ENCODE results near the gene COQ7.

COQ7 gene

DNA sequence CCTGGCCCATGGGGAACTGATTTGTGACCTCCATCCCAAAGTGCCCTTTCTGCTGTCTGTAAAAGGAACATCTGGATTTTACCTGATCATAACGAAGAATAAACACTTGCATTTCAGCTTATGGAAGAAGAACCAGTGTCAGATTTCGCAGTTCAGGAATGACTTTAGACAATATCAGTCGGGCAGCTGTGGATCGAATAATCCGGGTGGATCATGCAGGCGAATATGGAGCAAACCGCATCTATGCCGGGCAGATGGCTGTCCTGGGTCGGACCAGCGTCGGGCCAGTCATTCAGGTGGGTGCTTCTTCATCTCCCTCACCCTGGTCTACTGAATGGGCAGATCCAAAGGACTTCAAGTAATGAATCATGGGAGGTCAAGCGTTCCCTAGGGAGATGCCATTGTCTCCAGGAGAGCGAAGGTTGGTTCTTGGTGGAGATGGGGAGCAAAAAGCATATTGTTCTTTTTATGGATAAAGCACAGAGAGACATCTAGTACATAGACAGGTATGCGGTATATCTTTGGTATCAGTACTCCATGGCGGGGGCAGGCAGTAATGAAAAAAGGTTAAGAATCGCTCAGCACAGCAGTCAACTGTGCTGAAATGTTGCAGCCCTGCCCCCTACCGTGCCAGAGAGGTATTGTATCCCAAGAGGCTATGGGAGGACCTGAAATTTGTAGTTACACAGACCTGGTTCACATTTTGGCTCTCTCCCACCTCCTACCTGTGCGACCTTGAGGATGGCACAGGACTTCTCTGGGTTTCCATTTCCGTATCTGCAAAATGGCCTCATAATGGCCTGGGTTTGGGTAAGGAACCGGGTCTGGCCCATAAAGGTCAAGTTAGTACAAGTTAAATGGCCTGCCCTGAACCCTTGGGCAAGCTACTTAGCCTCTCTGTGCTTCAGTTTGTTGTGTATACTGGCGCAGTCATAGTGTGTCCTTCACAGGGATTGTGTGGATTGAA is 4.7 kb downstream of the COQ7 start:
- CTCF ChIA-PET, result interaction anchor here (0.8 to 1.8 kb wide), 6 partner anchors 12 to 99 kb away, joined by 3 to 10 read pairs (median 3); no protein-coding TSS in a partner anchor
- Histone ChIP-seq H3K27ac (ENCODE audit: insufficient read depth in 1 of 2, low read depth in 1 of 2, low read length in 2 of 2, poor library complexity in 1 of 2, severe bottlenecking in 2 of 2) (no peak overlapping the region), H3K27me3 (replicated peaks in 2 of 5; ENCODE audit: control insufficient read depth in 4 of 5, insufficient read depth in 5 of 5, low read length in 4 of 5) (no peaks in the 10 kb centered on the region), H3K4me1 (ENCODE audit: control extremely low read depth in 1 of 4, control insufficient read depth in 4 of 4, insufficient read depth in 4 of 4, low read length in 3 of 4) (peaks cover 0 to 12% (median 9%) of the 10 kb centered on the region in 4 experiments), H3K9me3 (ENCODE audit: control extremely low read depth in 1 of 5, control insufficient read depth in 4 of 5, insufficient read depth in 2 of 5, low read depth in 1 of 5, low read length in 4 of 5) (no peaks in the 10 kb centered on the region), H3K4me3 (ENCODE audit: control insufficient read depth in 1 of 7, extremely low read depth in 1 of 7, insufficient read depth in 4 of 7, low read depth in 2 of 7, low read length in 6 of 7) (no peak overlapping the region), H3K36me3 (ENCODE audit: control insufficient read depth in 4 of 4, insufficient read depth in 4 of 4, low read length in 3 of 4) (peaks cover 6 to 27% (median 12%) of the 10 kb centered on the region in 4 experiments)
- peak; percentile 45 to 74 (median 69) for DNase-seq
- WGBS (ENCODE audit: insufficient coverage), result 83% methylated on average over 20 of the region's 21 CpGs
- POLR2A ChIA-PET, result no interaction called here

DNA sequence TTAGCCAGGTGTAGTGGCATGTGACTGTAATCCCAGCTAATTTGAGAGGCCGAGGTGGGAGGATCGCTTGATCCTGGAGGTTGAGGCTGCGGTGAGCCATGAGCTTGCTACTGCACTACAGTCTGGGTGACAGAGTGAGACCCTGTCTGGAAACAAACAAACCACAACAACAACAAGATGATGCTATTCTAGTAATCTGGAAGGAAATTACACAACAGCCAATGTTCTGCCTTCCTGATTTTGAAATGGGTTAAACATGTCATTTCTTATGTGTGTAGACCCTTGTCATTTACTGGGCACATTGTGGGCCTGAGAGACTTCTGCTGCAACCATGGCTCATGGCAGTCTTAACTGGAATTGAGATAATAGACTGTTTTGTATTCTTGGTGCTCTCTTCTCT is 5.9 kb downstream of the COQ7 start:
- POLR2A ChIA-PET, result no interaction called here
- Histone ChIP-seq H3K4me3 (ENCODE audit: control insufficient read depth in 1 of 7, extremely low read depth in 1 of 7, insufficient read depth in 4 of 7, low read depth in 2 of 7, low read length in 6 of 7) (no peak overlapping the region), H3K36me3 (ENCODE audit: control insufficient read depth in 4 of 4, insufficient read depth in 4 of 4, low read length in 3 of 4) (peaks cover 6 to 34% (median 18%) of the 10 kb centered on the region in 4 experiments), H3K4me1 (ENCODE audit: control extremely low read depth in 1 of 4, control insufficient read depth in 4 of 4, insufficient read depth in 4 of 4, low read length in 3 of 4) (peaks cover 0 to 8% (median 4%) of the 10 kb centered on the region in 4 experiments), H3K27ac (ENCODE audit: insufficient read depth in 1 of 2, low read depth in 1 of 2, low read length in 2 of 2, poor library complexity in 1 of 2, severe bottlenecking in 2 of 2) (no peak overlapping the region), H3K9me3 (ENCODE audit: control extremely low read depth in 1 of 5, control insufficient read depth in 4 of 5, insufficient read depth in 2 of 5, low read depth in 1 of 5, low read length in 4 of 5) (no peaks in the 10 kb centered on the region), H3K27me3 (replicated peaks in 2 of 5; ENCODE audit: control insufficient read depth in 4 of 5, insufficient read depth in 5 of 5, low read length in 4 of 5) (no peaks in the 10 kb centered on the region)
- CTCF ChIA-PET, result interaction anchor here (0.8 to 1.5 kb wide), 7 partner anchors 11 to 100 kb away, joined by 3 to 6 read pairs (median 3); no protein-coding TSS in a partner anchor
- WGBS (ENCODE audit: insufficient coverage), result no CpG with 5 or more reads among the region's 3 CpGs
- DNase-seq, result no peak

DNA sequence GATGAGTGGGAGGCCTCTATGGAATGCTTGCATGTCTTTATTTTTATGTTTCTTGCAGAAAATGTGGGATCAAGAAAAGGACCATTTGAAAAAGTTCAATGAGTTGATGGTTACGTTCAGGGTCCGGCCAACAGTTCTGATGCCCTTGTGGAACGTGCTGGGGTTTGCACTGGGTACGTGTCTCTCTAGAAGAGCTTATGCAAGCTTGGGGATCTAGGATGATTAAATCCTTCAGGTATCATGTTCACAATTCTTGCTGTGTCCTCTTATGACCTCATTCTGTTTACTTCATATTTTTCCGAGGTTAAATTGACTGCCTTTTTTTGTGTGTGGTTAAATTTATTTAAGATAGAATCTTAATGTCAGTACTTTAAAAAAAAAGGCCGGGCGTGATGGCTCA is 6.4 kb downstream of the COQ7 start:
- 80% methylated on average over 7 of the region's 7 CpGs for WGBS (ENCODE audit: insufficient coverage)
- CTCF ChIA-PET, result interaction anchor here (1.4 kb wide), 3 partner anchors 11 to 21 kb away, joined by 3 to 5 read pairs (median 5); no protein-coding TSS in a partner anchor
- Histone ChIP-seq H3K27ac (ENCODE audit: insufficient read depth in 1 of 2, low read depth in 1 of 2, low read length in 2 of 2, poor library complexity in 1 of 2, severe bottlenecking in 2 of 2) (no peak overlapping the region), H3K9me3 (ENCODE audit: control extremely low read depth in 1 of 5, control insufficient read depth in 4 of 5, insufficient read depth in 2 of 5, low read depth in 1 of 5, low read length in 4 of 5) (no peaks in the 10 kb centered on the region), H3K4me1 (ENCODE audit: control extremely low read depth in 1 of 4, control insufficient read depth in 4 of 4, insufficient read depth in 4 of 4, low read length in 3 of 4) (peaks cover 0 to 3% (median 0%) of the 10 kb centered on the region in 4 experiments), H3K36me3 (ENCODE audit: control insufficient read depth in 4 of 4, insufficient read depth in 4 of 4, low read length in 3 of 4) (peaks cover 9 to 40% (median 18%) of the 10 kb centered on the region in 4 experiments), H3K4me3 (ENCODE audit: control insufficient read depth in 1 of 7, extremely low read depth in 1 of 7, insufficient read depth in 4 of 7, low read depth in 2 of 7, low read length in 6 of 7) (no peak overlapping the region), H3K27me3 (replicated peaks in 2 of 5; ENCODE audit: control insufficient read depth in 4 of 5, insufficient read depth in 5 of 5, low read length in 4 of 5) (no peaks in the 10 kb centered on the region)
- no peak for DNase-seq
- POLR2A ChIA-PET, result no interaction called here

DNA sequence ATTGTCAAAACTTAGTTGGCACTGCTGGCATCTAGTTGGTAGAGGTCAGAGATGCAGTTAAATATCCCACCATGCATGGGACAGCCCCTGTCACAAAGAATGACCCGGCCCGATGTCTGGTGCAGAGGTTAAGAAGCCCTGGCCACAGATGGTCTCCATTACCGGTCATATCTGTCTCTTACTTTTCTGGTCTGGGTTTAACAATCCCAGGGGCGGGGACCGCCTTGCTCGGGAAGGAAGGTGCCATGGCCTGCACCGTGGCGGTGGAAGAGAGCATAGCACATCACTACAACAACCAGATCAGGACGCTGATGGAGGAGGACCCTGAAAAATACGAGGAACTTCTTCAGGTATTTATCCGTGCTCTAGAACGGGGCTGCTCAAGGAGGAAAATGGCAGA is 8.1 kb downstream of the COQ7 start:
- Histone ChIP-seq H3K27me3 (replicated peaks in 2 of 5; ENCODE audit: control insufficient read depth in 4 of 5, insufficient read depth in 5 of 5, low read length in 4 of 5) (no peaks in the 10 kb centered on the region), H3K4me3 (ENCODE audit: control insufficient read depth in 1 of 7, extremely low read depth in 1 of 7, insufficient read depth in 4 of 7, low read depth in 2 of 7, low read length in 6 of 7) (no peak overlapping the region), H3K27ac (ENCODE audit: insufficient read depth in 1 of 2, low read depth in 1 of 2, low read length in 2 of 2, poor library complexity in 1 of 2, severe bottlenecking in 2 of 2) (no peak overlapping the region), H3K9me3 (ENCODE audit: control extremely low read depth in 1 of 5, control insufficient read depth in 4 of 5, insufficient read depth in 2 of 5, low read depth in 1 of 5, low read length in 4 of 5) (no peaks in the 10 kb centered on the region), H3K4me1 (ENCODE audit: control extremely low read depth in 1 of 4, control insufficient read depth in 4 of 4, insufficient read depth in 4 of 4, low read length in 3 of 4) (no peaks in the 10 kb centered on the region), H3K36me3 (ENCODE audit: control insufficient read depth in 4 of 4, insufficient read depth in 4 of 4, low read length in 3 of 4) (peaks cover 14 to 48% (median 21%) of the 10 kb centered on the region in 4 experiments)
- no peak for DNase-seq
- ChIA-PET CTCF (no interaction called here), POLR2A (no interaction called here)
- 100% methylated on average over 9 of the region's 12 CpGs for WGBS (ENCODE audit: insufficient coverage)

DNA sequence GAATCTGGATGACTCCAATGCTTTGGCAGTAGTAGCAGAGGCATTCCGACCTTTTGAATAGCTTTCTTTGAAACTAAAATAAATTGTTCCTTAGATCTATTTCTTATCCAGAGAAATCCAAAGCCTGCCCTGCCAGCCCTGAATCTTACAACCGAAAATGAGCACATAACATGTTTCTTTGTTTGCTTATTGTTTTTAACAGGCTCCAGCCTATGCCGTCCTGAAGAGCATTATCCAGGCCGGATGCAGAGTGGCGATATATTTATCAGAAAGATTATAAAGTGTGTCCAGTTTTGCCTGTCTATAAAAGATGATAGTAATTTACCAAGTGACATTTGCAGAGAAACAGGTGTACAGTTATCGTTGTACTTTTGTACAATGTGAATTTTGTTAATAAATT is 10.5 kb downstream of the COQ7 start:
- no peaks in the 10 kb centered on the region for H3K4me1 ChIP-seq (ENCODE audit: control extremely low read depth in 1 of 4, control insufficient read depth in 4 of 4, insufficient read depth in 4 of 4, low read length in 3 of 4)
- H3K27me3 ChIP-seq (replicated peaks in 2 of 5; ENCODE audit: control insufficient read depth in 4 of 5, insufficient read depth in 5 of 5, low read length in 4 of 5), result no peaks in the 10 kb centered on the region
- peaks cover 0 to 1% (median 0%) of the 10 kb centered on the region in 5 experiments for H3K9me3 ChIP-seq (ENCODE audit: control extremely low read depth in 1 of 5, control insufficient read depth in 4 of 5, insufficient read depth in 2 of 5, low read depth in 1 of 5, low read length in 4 of 5)
- H3K27ac ChIP-seq (ENCODE audit: insufficient read depth in 1 of 2, low read depth in 1 of 2, low read length in 2 of 2, poor library complexity in 1 of 2, severe bottlenecking in 2 of 2), result no peak overlapping the region
- WGBS (ENCODE audit: insufficient coverage), result 99% methylated on average over 6 of the region's 6 CpGs
- DNase-seq, result no peak
- peaks cover 15 to 53% (median 19%) of the 10 kb centered on the region in 4 experiments for H3K36me3 ChIP-seq (ENCODE audit: control insufficient read depth in 4 of 4, insufficient read depth in 4 of 4, low read length in 3 of 4)
- CTCF ChIA-PET, result interaction anchor here (0.8 kb wide), 1 partner anchor 9 kb away, joined by 3 read pairs; no protein-coding TSS in a partner anchor
- POLR2A ChIA-PET, result no interaction called here
- H3K4me3 ChIP-seq (ENCODE audit: control insufficient read depth in 1 of 7, extremely low read depth in 1 of 7, insufficient read depth in 4 of 7, low read depth in 2 of 7, low read length in 6 of 7), result peak overlapping the region in 1 of 7 experiments; percentile 6

DNA sequence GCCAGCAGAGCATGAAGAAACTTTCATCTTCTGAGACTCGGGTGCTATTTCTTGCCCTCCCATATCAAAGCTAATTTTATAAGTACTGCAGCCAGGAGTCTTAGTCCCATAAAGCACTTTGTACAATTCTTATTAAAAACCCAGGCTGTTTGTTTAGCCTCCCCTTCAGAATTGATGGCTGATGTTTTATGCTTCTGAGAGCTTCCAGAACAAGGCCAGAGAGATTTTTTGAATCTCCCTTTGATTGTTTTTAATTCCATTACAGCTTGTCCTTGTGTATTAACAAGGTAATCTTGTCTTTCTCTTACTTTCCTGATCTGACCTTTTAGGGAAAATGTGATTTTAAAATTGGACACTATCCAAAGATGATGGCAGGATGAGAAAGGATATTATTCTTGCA is 16.3 kb downstream of the COQ7 start:
- H3K27ac ChIP-seq (ENCODE audit: insufficient read depth in 1 of 2, low read depth in 1 of 2, low read length in 2 of 2, poor library complexity in 1 of 2, severe bottlenecking in 2 of 2), result no peak overlapping the region
- H3K9me3 ChIP-seq (ENCODE audit: control extremely low read depth in 1 of 5, control insufficient read depth in 4 of 5, insufficient read depth in 2 of 5, low read depth in 1 of 5, low read length in 4 of 5), result peaks cover 0 to 1% (median 0%) of the 10 kb centered on the region in 5 experiments
- peaks cover 3 to 14% (median 13%) of the 10 kb centered on the region in 4 experiments for H3K4me1 ChIP-seq (ENCODE audit: control extremely low read depth in 1 of 4, control insufficient read depth in 4 of 4, insufficient read depth in 4 of 4, low read length in 3 of 4)
- peaks cover 0 to 9% (median 2%) of the 10 kb centered on the region in 5 experiments for H3K27me3 ChIP-seq (replicated peaks in 2 of 5; ENCODE audit: control insufficient read depth in 4 of 5, insufficient read depth in 5 of 5, low read length in 4 of 5)
- no peak overlapping the region for H3K4me3 ChIP-seq (ENCODE audit: control insufficient read depth in 1 of 7, extremely low read depth in 1 of 7, insufficient read depth in 4 of 7, low read depth in 2 of 7, low read length in 6 of 7)
- ChIA-PET CTCF (interaction anchor here (0.6 to 4.8 kb wide), 8 partner anchors 10 to 294 kb away, joined by 3 to 61 read pairs (median 5); no protein-coding TSS in a partner anchor), POLR2A (no interaction called here)
- 100% methylated on average over 1 of the region's 1 CpG for WGBS (ENCODE audit: insufficient coverage)
- DNase-seq, result no peak
- peaks cover 2 to 18% (median 7%) of the 10 kb centered on the region in 4 experiments for H3K36me3 ChIP-seq (ENCODE audit: control insufficient read depth in 4 of 4, insufficient read depth in 4 of 4, low read length in 3 of 4)
